SK-N-SH treated with all-trans-retinoic acid at 6 μM for 48 hours (cell line): ENCODE data around the gene NOSIP.

Source experiments
- TOX ChIP-seq: fragments of 250-450 bp; sonication (Bioruptor Pico); IDR thresholded peaks from 2 replicates; pipeline ENCODE4 v1.8.0; 2021; ENCODE audit warnings: mild to moderate bottlenecking, moderate library complexity, borderline replicate concordance
- ZFP30 ChIP-seq: fragments of 450-650 bp; formaldehyde crosslinking; IDR thresholded peaks from 2 replicates; pipeline ENCODE4 v1.5.0; 2022; ENCODE audit warnings: mild to moderate bottlenecking, moderate library complexity

GRCh38 chr19:49614096-49614833 lies 33.9 kb upstream of the NOSIP start:
- no peak for TF ChIP-seq ZFP30
- TF ChIP-seq TOX (CRISPR knock-in tag): no peak
